ENCODE measurements around the gene ABHD15.

The ABHD15 gene

GRCh38 chr17:29581583-29582253 is 14.9 kb upstream of the ABHD15 start:
- DNase-seq: no peak

- DNase-seq: peak; percentile 92
Measured at GRCh38 chr17:29579866-29580771, 13.3 kb upstream of the ABHD15 start.

GRCh38 chr17:29578626-29579485 is 12.0 kb upstream of the ABHD15 start:
- no peak for DNase-seq

DNA sequence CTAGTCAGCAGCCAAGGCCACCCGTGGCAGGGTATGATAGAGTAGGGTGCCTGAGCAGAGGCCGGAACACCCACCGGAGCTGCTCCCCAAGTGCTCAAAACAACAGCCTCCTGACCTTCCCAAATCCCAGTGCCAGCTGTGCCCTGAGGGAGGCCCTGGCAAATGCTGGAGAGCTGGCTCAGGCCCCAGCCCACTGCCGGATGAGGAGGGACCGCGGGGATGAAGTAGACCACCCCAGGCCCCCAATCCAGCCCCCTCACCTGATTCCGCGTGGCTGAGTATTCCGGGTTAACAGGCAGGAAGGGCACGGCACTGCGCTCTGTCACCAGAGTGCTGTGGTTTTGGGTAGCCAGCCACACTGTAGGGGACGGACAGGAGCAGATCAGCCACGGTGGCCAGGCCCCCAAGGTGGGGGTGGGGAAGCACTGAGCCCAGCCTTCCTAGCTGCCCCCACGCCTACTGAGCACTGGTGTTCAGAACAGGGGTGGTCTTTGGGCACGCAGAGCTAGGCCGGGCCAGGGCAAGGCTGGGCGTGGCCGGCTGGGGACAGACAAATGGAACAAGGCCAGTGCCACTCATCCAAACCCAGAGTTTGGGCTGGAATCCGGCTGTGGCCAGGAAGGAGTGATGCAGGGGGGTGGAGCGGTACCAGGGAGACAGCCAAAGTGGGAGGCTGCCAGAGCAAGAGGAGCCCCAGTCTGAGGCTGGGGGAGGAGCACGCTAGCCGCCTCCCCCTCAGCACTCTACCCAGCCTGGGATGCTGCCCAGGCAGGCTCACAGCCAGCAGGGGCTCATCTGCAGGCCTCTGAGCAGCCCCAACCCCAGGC is 10.8 kb upstream of the ABHD15 start:
- DNase-seq: no peak

DNA sequence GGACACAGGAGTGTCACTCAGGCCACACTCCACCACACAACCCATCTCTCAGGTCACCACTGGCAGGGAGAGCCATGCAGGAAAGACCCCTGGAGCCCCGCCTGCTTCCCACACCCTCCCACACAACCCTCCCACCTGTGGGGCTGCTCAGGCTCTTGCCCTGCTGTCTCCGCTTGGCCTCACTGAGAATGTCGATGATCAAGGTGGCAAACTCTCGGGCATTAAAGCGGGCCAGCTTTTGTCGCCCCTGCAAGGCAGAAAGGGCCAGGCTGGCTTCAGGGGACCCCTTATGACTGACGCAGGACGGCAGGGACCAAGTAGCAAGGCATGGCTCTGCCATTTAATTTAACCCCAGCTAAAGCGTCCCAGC is 10.1 kb upstream of the ABHD15 start:
- DNase-seq: no peak

GRCh38 chr17:29576214-29577000 is 9.6 kb upstream of the ABHD15 start:
- no peak for DNase-seq

DNA sequence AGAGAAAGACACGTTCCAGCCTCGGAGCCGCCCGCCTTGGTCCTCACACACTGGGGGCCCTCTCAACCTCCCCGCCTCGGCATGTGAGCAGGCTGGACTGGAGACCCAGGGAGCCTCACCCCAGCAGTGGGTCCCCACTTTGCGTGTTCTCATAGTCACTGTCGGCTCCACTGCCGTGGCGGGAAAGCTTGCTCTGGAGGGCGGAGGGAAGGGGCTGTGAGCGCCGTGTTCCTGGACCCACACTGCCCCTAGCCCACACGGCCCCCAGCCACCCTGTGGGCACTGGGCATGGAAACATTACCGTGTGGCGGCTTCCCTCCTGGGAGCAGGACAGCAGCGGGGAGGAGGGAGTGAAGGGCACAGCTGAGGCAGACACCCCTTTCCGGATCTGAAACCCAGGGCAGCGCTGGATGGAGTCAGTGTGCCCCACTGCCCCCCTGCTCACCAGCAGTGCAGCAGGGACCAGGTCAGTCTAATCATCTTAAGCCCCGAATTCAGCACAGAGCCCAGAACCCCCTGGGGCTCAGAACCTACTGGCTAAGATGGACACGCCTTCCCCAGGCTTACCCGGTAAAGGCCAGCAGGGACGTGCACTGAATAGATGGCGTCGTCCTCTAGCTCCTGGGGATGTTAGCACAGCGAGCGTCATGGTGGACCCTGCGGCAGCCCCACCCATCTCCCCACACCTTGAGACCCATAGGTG is 8.8 kb upstream of the ABHD15 start:
- DNase-seq: no peak

DNA sequence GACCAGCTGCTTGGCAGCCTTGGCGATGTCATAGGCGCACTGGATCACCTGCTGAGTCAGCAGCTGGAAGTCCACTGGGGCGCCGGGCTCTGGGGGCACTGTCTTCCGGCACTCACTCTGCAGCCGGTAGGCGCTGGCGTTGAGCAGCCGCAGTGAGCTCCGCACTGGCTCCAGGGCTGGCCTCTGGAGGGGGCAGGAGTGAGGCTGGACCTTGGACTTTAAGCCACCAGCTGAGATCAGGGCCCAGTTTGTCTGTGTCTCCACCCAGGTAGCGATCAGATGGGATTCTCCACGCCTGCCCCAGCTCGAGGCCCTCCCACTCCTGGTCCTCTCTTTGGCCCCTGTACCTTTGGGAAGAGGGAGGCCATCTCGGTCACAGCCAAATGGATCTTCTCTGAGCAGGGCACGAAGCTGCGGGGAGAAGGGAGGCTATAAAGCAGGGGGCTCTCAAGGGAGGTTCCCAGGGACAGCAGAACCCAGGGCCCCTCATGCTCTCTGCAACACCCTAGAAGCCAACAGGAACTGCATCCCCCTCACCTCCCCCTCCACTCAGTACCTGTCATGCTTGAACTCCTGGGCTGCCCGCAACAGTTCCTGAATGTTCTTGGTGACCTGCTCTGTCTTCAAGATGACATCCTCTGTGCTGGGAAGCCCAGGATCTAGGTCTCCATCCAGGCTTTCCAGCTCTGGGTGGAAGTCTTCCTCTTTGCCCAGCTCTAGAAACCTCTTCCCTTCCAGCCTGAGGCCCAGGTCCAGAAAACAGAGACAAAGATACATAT is 8.1 kb upstream of the ABHD15 start:
- DNase-seq: no peak

DNA sequence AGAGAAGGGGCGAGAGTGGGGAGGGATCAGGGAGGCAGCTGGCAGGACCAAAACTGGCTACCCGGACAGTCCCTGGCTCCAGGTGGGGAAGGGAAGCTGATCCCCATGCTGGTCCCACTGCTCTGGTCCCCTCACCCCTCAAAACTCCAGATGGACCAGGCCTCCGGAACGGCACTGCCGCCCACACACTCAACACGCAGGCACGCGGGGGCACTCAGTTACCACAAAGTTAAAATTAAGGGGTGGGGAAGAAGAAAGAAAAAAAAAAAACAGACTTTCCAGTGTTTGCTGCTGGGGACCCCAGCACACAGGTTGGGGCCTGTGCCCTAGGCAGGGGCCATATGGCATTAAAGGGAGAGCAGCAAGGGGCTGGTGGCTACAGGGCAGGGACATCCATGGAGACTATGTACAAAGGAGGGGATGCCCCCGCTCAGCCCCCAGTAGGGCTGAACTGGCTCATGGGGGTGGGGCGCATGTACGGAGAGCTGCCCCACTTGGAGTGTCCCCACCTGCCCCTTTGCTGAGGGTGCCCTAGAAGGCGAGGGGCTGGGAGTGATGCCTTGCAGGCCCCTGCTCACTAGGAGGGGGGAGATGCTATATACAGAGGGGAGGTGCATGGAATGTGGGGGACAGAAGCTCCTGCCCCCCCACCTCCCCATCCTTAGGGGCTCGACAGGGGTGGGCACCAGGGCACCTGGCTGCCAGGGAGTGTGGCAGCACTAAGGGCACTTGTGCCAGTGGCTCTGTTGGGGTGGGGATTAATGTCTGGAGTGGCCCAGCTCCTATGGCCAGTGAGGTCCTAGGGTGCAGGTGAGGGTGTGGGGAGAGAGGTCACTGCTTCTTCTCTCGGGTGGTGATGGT is 7.3 kb upstream of the ABHD15 start:
- no peak for DNase-seq

GRCh38 chr17:29573558-29573869 is 6.7 kb upstream of the ABHD15 start:
- no peak for DNase-seq

DNA sequence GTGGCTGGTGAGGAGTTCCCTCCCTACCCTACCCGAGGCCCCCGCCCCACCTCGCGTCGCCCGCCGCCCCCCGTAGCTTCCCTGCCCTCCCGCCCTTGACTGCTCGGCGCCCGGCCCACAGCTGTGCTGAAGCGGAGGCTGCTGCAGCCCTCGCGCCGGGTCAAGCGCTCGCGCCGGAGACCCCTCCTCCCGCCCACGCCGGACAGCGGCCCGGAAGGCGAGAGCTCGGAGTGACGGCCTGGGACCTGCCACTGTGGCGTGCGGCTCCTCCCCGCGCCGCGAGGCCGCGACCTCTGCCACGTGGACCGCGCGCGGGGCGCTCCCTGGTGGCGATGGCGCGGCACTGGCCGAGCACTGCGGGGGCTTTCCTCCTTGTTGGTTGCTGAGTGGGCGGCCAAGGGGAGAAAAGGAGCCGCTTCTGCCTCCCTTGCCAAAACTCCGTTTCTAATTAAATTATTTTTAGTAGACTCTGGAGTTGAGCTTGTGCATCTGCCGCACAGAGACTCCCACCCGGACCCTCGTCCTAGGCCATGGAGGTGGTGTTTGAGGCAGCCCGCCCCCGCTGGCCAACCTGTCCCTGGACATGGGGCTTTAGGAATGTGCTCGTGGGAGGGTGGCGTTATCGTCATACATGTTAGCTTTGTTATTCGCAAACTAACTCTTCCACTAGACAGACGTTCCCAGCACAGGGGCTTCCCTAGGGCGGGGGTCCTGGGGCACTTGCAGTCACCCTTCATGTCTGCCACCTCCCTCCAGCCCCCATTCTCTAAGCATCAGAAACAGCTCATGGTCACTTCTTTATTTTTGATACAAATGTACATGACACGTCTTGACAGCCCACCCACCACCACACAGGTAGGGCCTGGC is 6.1 kb upstream of the ABHD15 start:
- peak; percentile 51 for DNase-seq

DNA sequence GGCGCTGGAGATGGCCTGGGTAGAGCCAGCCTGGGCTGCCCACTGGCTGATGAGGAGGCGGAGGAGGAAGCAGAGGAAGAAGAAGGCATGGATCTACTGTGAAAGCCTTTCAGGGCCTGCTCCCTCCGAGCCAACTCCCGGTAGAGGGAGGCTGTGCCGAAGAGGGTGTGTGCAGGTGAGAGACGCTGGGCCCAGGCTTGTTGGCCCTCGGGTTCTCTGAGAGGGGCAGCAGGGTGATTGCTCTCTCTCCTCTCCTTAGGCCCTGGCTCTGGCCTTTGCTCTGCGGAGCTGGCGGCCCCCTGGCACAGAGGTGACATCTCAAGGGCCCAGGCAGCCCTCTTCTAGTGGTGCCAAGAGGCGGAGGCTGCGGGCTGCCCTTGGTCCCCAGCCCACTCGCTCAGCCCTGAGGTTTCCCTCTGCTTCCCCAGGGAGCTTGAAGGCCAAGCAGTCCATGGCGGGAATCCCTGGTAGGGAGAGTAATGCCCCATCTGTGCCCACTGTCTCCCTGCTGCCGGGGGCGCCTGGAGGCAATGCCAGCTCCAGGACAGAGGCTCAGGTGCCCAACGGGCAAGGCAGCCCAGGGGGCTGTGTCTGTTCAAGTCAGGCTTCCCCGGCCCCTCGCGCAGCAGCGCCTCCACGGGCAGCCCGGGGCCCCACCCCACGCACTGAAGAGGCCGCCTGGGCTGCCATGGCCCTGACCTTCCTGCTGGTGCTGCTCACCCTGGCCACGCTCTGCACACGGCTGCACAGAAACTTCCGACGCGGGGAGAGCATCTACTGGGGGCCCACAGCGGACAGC is 5.2 kb upstream of the ABHD15 start:
- no peak for DNase-seq

- no peak for DNase-seq
Measured at GRCh38 chr17:29571486-29571882, 4.6 kb upstream of the ABHD15 start.

- no peak for DNase-seq
Measured at GRCh38 chr17:29570521-29570920, 3.7 kb upstream of the ABHD15 start.

GRCh38 chr17:29569245-29569950 is 2.6 kb upstream of the ABHD15 start:
- DNase-seq: no peak

DNA sequence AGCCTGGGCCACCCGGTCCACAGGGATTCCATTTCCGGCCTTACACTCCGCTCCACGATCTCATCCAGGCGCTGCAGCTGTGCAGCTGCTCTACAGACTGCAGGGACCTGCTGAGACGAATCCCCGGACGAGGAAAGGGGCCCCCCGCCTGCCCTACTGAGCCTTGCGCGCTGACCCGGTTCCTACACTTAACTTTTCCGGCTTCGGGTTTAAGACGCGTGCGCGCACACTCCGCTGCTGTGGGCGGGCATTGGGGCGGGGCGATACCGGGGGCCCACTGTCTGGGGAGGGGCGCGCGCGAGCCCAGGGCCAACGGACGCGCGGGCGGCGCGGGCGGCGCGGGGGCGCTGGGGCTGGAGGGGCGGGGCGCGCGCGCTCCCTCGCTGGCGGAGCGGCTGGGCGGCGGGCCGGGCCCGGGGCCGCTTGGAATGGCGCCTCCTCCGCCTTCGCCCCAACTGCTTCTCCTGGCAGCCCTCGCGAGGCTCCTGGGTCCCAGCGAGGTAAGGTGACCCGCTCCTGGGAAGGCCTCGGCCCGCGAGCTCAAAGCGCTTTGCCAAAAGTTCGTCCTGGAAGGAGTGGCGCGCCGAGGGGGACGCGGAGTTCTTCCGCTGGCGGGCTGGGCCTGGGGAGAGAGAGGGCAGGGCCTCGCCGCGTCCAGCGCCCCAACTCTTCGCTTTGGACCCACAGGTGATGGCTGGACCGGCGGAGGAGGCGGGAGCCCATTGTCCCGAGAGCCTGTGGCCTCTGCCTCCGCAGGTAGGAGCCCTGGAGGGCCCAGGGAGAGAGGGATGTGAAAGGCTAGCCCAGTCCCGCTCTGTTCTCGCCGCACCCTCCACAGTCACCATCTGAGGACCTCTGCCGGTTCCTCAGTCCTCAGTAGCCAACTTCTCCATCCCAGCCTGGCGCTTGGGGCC is 1.8 kb upstream of the ABHD15 start, which contains the start of gene TP53I13:
TSS of gene TP53I13 (plus strand) at position 371 of the 914 bp plus-strand sequence. CDS start at position 429, 58 bp downstream.
- peak; percentile 88 for DNase-seq

Data from stimulated activated CD4-positive, alpha-beta T cell treated with anti-CD3 and anti-CD28 coated beads, Interleukin-4, amount 100 ng/mL, for 24 hours (primary cell).